ENCODE measurements around the gene PRELID2.
"Not testable (repeated sequence)": the region's sequence is repeated elsewhere in the genome, so short reads cannot be mapped to it uniquely, and the experiment has no call there.

PRELID2 gene

DNA sequence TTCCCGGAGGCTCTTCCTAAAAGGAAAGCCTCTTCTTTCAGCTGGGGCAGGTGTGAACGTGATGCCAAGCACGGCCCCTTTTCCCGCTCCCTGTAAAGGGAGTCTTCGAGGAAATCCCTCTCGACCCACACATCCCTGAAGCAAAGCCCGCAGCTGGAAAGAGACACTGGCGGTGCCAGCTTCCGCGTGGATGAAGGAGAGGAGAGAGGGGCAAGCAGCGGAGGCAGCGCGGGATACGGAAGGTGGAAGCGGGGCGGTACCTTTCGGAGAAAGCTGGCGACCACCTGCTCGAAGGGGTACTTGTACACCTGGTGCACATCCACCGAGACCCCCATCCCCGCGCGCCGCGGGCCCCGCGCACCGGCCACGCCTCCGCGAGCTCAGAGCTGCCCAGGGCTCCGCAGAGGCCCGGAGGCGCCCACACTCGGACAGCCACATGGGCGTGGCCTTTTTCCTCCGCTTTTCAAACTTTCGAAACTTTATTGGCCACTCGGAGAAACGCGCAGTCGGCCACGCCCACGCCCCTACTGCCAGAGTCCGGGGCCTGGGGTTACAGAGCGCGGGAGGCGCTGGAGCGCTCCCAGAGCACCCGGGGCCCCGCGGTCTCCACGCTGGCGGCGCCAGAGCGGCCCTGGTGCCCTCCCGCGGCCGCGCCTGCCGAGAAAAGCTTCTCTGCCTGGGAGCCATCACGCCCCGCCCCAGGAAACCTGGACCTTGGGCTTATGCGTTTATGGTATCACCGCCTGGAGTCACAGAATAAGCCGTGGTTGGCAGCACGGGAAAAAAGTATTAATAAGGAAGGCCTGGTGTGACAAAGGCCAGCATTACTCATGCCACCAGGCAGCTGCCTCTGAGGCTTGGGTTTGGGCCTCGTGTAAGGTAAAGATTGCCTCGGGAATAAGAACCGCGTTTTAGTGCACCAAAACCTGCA, at the start of gene PRELID2:
PRELID2 (minus strand) TSS at position 426 of the 931 bp plus-strand sequence; CDS start at position 335, 91 bp downstream.
- H3K4me3 ChIP-seq (ENCODE audit: low read depth in 1 of 5, low read length in 5 of 5): peak within 1 kb of the TSS; percentile 92 to 96 (median 95)
- H3K9me3 ChIP-seq (ENCODE audit: control insufficient read depth in 5 of 5, low read length in 5 of 5): no peaks in the 10 kb centered on the region
- H3K27me3 ChIP-seq (ENCODE audit: control insufficient read depth in 5 of 5, insufficient read depth in 4 of 5, low read length in 5 of 5): no peaks in the 10 kb centered on the region
- H3K36me3 ChIP-seq (ENCODE audit: control insufficient read depth in 5 of 5, insufficient read depth in 5 of 5, low read length in 5 of 5): no peaks in the 10 kb centered on the region
- peaks cover 5 to 17% (median 17%) of the 10 kb centered on the region in 5 donors for H3K4me1 ChIP-seq (ENCODE audit: control insufficient read depth in 5 of 5, insufficient read depth in 5 of 5, low read length in 5 of 5)
- peak within 1 kb of the TSS; percentile 37 for H3K27ac ChIP-seq (ENCODE audit: low read depth, low read length)
- H3K9ac ChIP-seq (ENCODE audit: low read length in 5 of 5): peak within 1 kb of the TSS; percentile 68 to 89 (median 83)

DNA sequence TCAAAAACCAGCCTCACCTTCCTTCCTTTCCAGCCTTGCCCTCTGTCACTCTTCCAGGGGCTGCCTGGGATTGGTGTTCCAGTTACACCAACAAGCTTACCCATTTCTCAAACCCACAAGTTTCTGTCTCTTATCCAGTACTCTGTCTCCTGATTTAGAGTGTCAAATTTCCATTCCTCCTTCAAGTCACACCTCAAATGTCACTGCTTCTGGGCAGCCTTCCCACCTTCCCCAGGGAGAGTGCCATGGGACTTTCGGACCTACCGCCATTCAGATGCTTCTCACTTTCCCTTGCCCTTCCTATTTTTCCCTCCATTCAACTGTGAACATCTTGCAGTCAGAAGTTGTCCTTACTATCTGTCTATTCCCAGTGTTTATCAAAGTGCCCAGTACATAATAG, 39.6 kb upstream of the PRELID2 start:
- Histone ChIP-seq H3K4me3 (ENCODE audit: low read depth in 1 of 5, low read length in 5 of 5) (no peak overlapping the region), H3K9ac (ENCODE audit: low read length in 5 of 5) (no peak overlapping the region), H3K4me1 (ENCODE audit: control insufficient read depth in 5 of 5, insufficient read depth in 5 of 5, low read length in 5 of 5) (no peaks in the 10 kb centered on the region), H3K36me3 (ENCODE audit: control insufficient read depth in 5 of 5, insufficient read depth in 5 of 5, low read length in 5 of 5) (no peaks in the 10 kb centered on the region), H3K27me3 (ENCODE audit: control insufficient read depth in 5 of 5, insufficient read depth in 4 of 5, low read length in 5 of 5) (no peaks in the 10 kb centered on the region), H3K27ac (ENCODE audit: low read depth, low read length) (no peak overlapping the region), H3K9me3 (ENCODE audit: control insufficient read depth in 5 of 5, low read length in 5 of 5) (no peaks in the 10 kb centered on the region)

DNA sequence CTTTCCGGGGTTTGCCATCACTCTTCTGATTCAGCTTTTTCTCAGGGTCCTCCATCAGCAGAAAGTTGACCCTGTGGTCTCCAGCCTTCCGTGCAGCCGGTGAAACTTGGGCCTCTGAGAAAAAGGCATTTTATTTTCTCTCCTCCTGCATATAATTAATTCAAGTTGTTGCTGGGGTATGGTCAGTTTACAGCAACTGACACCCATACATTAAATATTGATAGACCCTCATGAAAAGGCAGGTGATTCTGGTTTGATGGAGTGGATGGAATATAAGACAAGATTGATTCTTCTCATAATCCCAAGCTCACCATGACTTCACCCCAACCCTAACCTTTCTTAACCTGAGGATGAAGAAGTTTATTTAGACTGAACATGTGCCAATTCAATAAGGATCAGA, 37.8 kb upstream of the PRELID2 start, which contains the start of gene GRXCR2:
GRXCR2 (minus strand) TSS at position 101 of the 400 bp plus-strand sequence; CDS start at position 55, 46 bp downstream.
- Histone ChIP-seq H3K4me1 (ENCODE audit: control insufficient read depth in 5 of 5, insufficient read depth in 5 of 5, low read length in 5 of 5) (no peaks in the 10 kb centered on the region), H3K27ac (ENCODE audit: low read depth, low read length) (no peak within 1 kb of the TSS), H3K9me3 (ENCODE audit: control insufficient read depth in 5 of 5, low read length in 5 of 5) (no peaks in the 10 kb centered on the region), H3K36me3 (ENCODE audit: control insufficient read depth in 5 of 5, insufficient read depth in 5 of 5, low read length in 5 of 5) (no peaks in the 10 kb centered on the region), H3K4me3 (ENCODE audit: low read depth in 1 of 5, low read length in 5 of 5) (no peak within 1 kb of the TSS), H3K9ac (ENCODE audit: low read length in 5 of 5) (no peak within 1 kb of the TSS), H3K27me3 (ENCODE audit: control insufficient read depth in 5 of 5, insufficient read depth in 4 of 5, low read length in 5 of 5) (no peaks in the 10 kb centered on the region)

DNA sequence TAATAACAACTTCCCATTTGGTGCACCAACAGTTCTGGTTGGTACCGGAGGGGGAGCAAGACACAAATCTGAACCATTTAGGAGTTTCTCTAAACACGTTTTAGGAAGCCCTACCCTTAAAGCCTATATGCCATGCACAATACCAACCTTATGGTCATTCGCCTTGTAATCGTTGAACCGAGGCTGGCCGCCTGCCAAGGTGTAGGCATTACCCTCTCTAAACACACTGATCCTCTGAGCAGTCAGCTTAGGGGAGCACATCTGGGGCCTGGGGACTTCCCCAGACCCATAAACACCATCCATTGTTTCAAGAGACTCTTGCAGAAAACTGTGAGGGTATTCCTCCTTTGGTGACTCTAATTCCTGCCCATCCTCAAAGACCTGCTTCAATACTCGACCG, 37.3 kb upstream of the PRELID2 start:
- no peak overlapping the region for H3K27ac ChIP-seq (ENCODE audit: low read depth, low read length)
- H3K4me1 ChIP-seq (ENCODE audit: control insufficient read depth in 5 of 5, insufficient read depth in 5 of 5, low read length in 5 of 5): no peaks in the 10 kb centered on the region
- no peaks in the 10 kb centered on the region for H3K36me3 ChIP-seq (ENCODE audit: control insufficient read depth in 5 of 5, insufficient read depth in 5 of 5, low read length in 5 of 5)
- H3K9ac ChIP-seq (ENCODE audit: low read length in 5 of 5): no peak overlapping the region
- no peaks in the 10 kb centered on the region for H3K9me3 ChIP-seq (ENCODE audit: control insufficient read depth in 5 of 5, low read length in 5 of 5)
- no peak overlapping the region for H3K4me3 ChIP-seq (ENCODE audit: low read depth in 1 of 5, low read length in 5 of 5)
- H3K27me3 ChIP-seq (ENCODE audit: control insufficient read depth in 5 of 5, insufficient read depth in 4 of 5, low read length in 5 of 5): no peaks in the 10 kb centered on the region

DNA sequence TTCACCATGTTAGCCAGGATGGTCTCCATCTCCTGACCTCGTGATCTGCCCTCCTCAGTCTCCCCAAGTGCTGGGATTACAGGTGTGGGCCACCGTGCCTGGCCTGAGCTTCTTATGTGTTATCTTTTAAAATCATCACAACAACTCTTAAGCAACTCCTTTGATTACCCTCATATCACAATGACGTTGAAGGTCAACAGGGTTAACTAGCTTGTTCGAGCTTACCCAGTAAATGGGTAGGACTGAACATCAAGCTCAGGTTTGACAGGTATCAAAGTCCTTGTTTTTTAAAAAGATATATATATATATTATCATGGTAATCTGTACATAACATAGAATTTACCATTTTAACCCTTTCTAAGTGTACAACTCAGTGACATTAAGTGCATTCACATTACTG, 34.6 kb upstream of the PRELID2 start:
- no peaks in the 10 kb centered on the region for H3K4me1 ChIP-seq (ENCODE audit: control insufficient read depth in 5 of 5, insufficient read depth in 5 of 5, low read length in 5 of 5)
- no peak overlapping the region for H3K27ac ChIP-seq (ENCODE audit: low read depth, low read length)
- H3K9ac ChIP-seq (ENCODE audit: low read length in 5 of 5): no peak overlapping the region
- no peak overlapping the region for H3K4me3 ChIP-seq (ENCODE audit: low read depth in 1 of 5, low read length in 5 of 5)
- H3K36me3 ChIP-seq (ENCODE audit: control insufficient read depth in 5 of 5, insufficient read depth in 5 of 5, low read length in 5 of 5): no peaks in the 10 kb centered on the region
- no peaks in the 10 kb centered on the region for H3K9me3 ChIP-seq (ENCODE audit: control insufficient read depth in 5 of 5, low read length in 5 of 5)
- H3K27me3 ChIP-seq (ENCODE audit: control insufficient read depth in 5 of 5, insufficient read depth in 4 of 5, low read length in 5 of 5): no peaks in the 10 kb centered on the region

DNA sequence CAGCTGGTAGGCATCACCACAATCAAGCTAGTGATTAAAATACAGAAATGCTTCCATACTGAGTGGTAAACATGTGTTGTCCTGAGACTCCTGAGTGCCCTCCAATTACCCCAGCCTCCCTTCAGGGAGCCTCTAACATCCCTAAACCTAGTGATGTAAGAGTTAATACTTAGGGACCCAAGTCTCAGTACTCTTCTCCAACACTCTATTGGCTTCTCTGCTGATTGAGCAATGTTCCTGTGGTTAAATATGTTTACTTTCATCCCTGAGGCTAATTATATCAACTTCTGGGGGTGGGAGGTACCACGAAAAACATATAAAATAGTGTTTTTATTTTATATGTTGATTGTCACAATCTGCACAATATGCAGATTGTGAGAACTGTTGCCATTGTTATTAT, 32.7 kb upstream of the PRELID2 start:
- Histone ChIP-seq H3K9ac (ENCODE audit: low read length in 5 of 5) (no peak overlapping the region), H3K36me3 (ENCODE audit: control insufficient read depth in 5 of 5, insufficient read depth in 5 of 5, low read length in 5 of 5) (no peaks in the 10 kb centered on the region), H3K27me3 (ENCODE audit: control insufficient read depth in 5 of 5, insufficient read depth in 4 of 5, low read length in 5 of 5) (no peaks in the 10 kb centered on the region), H3K4me1 (ENCODE audit: control insufficient read depth in 5 of 5, insufficient read depth in 5 of 5, low read length in 5 of 5) (no peaks in the 10 kb centered on the region), H3K27ac (ENCODE audit: low read depth, low read length) (no peak overlapping the region), H3K4me3 (ENCODE audit: low read depth in 1 of 5, low read length in 5 of 5) (no peak overlapping the region), H3K9me3 (ENCODE audit: control insufficient read depth in 5 of 5, low read length in 5 of 5) (no peaks in the 10 kb centered on the region)

DNA sequence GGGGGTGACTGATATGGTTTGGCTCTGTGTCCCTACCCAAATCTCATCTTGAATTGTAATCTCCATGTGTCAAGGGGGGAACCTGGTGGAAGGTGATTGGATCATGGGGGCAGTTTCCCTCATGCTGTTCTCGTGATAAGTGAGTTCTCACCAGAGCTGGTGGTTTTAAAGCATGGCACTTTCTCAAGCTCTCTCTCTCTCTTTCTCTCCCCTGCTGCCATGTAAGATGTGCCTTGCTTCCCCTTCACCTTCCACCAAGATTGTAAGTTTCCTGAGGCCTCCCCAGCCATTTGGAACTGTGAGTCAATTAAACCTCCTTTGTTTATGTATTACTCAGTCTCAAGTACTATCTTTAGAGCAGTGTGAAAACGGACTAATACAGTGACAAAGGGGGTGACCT, 29.3 kb upstream of the PRELID2 start:
- not testable (repeated sequence) for H3K27ac ChIP-seq (ENCODE audit: low read depth, low read length); H3K9me3 ChIP-seq (ENCODE audit: control insufficient read depth in 5 of 5, low read length in 5 of 5)

DNA sequence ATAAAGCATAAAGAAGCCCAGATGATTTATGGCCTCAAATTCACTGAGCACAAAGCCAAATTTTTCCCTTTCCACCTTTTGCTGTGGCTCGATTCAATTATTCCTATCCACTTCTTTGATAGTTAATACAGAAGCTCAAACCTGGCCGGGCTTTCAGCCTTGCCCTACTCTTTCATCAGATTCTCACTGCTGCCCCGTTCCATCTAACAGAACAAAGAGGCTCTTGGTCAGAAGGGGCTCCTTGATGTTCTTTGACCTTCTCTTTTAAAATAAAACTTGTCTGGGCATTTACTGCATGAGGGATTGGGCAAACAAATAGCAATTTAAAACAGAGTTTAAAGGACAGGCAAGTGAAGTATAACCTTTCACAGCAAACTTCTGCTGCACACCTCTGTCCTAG, 27.9 kb upstream of the PRELID2 start:
- no peaks in the 10 kb centered on the region for H3K9me3 ChIP-seq (ENCODE audit: control insufficient read depth in 5 of 5, low read length in 5 of 5)
- no peak overlapping the region for H3K4me3 ChIP-seq (ENCODE audit: low read depth in 1 of 5, low read length in 5 of 5)
- H3K4me1 ChIP-seq (ENCODE audit: control insufficient read depth in 5 of 5, insufficient read depth in 5 of 5, low read length in 5 of 5): no peaks in the 10 kb centered on the region
- no peaks in the 10 kb centered on the region for H3K36me3 ChIP-seq (ENCODE audit: control insufficient read depth in 5 of 5, insufficient read depth in 5 of 5, low read length in 5 of 5)
- H3K27ac ChIP-seq (ENCODE audit: low read depth, low read length): no peak overlapping the region
- H3K9ac ChIP-seq (ENCODE audit: low read length in 5 of 5): no peak overlapping the region
- H3K27me3 ChIP-seq (ENCODE audit: control insufficient read depth in 5 of 5, insufficient read depth in 4 of 5, low read length in 5 of 5): no peaks in the 10 kb centered on the region

More for the DNA sequence above, 29.3 kb upstream of the PRELID2 start:
- H3K27me3 ChIP-seq (ENCODE audit: control insufficient read depth in 5 of 5, insufficient read depth in 4 of 5, low read length in 5 of 5); H3K9ac ChIP-seq (ENCODE audit: low read length in 5 of 5); H3K4me1 ChIP-seq (ENCODE audit: control insufficient read depth in 5 of 5, insufficient read depth in 5 of 5, low read length in 5 of 5); H3K4me3 ChIP-seq (ENCODE audit: low read depth in 1 of 5, low read length in 5 of 5); H3K36me3 ChIP-seq (ENCODE audit: control insufficient read depth in 5 of 5, insufficient read depth in 5 of 5, low read length in 5 of 5): not testable (repeated sequence)

DNA sequence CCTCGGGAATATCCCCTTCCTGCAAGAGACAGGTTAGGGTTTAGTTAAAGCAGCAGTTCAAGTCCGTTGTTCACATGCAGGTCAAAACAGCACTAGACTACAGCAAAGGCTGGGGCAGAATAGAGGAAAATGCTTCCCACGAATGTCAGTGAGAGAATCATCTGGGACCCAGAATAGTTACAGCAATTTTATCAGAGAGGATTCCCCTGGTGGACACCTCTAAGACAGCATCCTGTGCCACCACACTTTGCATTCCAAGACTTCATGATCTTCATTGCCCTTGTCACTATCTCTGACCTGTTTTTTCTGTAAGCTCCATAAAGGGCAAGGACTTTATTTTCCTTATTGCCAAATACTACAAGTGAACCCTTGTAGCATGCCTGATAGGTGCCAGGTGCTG, 24.8 kb upstream of the PRELID2 start:
- Histone ChIP-seq H3K9ac (ENCODE audit: low read length in 5 of 5) (no peak overlapping the region), H3K9me3 (ENCODE audit: control insufficient read depth in 5 of 5, low read length in 5 of 5) (no peaks in the 10 kb centered on the region), H3K4me1 (ENCODE audit: control insufficient read depth in 5 of 5, insufficient read depth in 5 of 5, low read length in 5 of 5) (peaks cover 0 to 13% (median 11%) of the 10 kb centered on the region in 5 donors), H3K27ac (ENCODE audit: low read depth, low read length) (no peak overlapping the region), H3K36me3 (ENCODE audit: control insufficient read depth in 5 of 5, insufficient read depth in 5 of 5, low read length in 5 of 5) (no peaks in the 10 kb centered on the region), H3K27me3 (ENCODE audit: control insufficient read depth in 5 of 5, insufficient read depth in 4 of 5, low read length in 5 of 5) (no peaks in the 10 kb centered on the region), H3K4me3 (ENCODE audit: low read depth in 1 of 5, low read length in 5 of 5) (no peak overlapping the region)

DNA sequence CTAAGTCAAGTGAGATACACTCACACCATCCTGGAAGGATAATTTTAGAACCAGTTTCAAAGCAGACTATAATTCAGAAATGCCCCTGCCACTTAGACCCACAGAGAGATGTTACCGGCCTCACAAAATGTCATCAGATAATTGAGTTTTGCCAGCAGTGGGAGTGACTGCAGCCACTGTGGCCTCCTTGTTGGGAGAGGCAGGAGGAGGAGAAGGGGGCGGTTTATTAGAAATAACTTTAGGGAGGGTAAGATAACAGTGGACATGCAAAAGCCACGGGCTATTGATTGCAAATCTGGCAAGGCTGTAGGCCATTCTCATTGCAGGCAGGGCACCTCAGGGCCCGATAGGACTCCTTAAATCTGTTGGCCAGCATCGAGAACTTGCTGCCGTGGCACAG, 24.3 kb upstream of the PRELID2 start:
- H3K4me3 ChIP-seq (ENCODE audit: low read depth in 1 of 5, low read length in 5 of 5): no peak overlapping the region
- H3K27ac ChIP-seq (ENCODE audit: low read depth, low read length): no peak overlapping the region

More for the DNA sequence above, 24.3 kb upstream of the PRELID2 start:
- H3K9me3 ChIP-seq (ENCODE audit: control insufficient read depth in 5 of 5, low read length in 5 of 5): no peaks in the 10 kb centered on the region
- H3K9ac ChIP-seq (ENCODE audit: low read length in 5 of 5): no peak overlapping the region
- no peaks in the 10 kb centered on the region for H3K27me3 ChIP-seq (ENCODE audit: control insufficient read depth in 5 of 5, insufficient read depth in 4 of 5, low read length in 5 of 5)
- no peaks in the 10 kb centered on the region for H3K36me3 ChIP-seq (ENCODE audit: control insufficient read depth in 5 of 5, insufficient read depth in 5 of 5, low read length in 5 of 5)
- H3K4me1 ChIP-seq (ENCODE audit: control insufficient read depth in 5 of 5, insufficient read depth in 5 of 5, low read length in 5 of 5): peaks cover 0 to 18% (median 13%) of the 10 kb centered on the region in 5 donors
